Endothelial cell of umbilical vein (primary cell): ENCODE measurements around the gene KCNJ16. TPM values are rescaled to one million over a fixed set of nuclear protein-coding genes. Genes with fewer than 3 reads are reported as not detected.

Experiments used
- BruUV-seq: library from RNA; stranded (reverse); fragments of 400-500 nt; replicated peaks from 2 replicates; lab custom pipeline; 2021; lab: Mats Ljungman, UMichigan
- CTCF ChIA-PET: fragments of 300-600, 350-600 bp; sonication (Branson Sonifier 250); formaldehyde crosslinking; loops from one replicate; lab custom pipeline; 2021; ENCODE audit warnings: antibody characterized with exemption, inconsistent platforms; lab: Charles Lee
- POLR2A ChIA-PET: fragments of 300-600, 350-600 bp; sonication (Branson Sonifier 250); formaldehyde crosslinking; loops from one replicate; lab custom pipeline; 2021; ENCODE audit warnings: antibody characterized with exemption, inconsistent platforms; lab: Charles Lee
- DNase-seq: peaks from one replicate; pipeline ENCODE4 v3.0.0-alpha.2; 2011; ENCODE audit warnings: low read depth, low spot score
- FAIRE-seq: peaks from 2 replicates; lab custom pipeline; 2011; peaks lifted over from hg19 to GRCh38; lab: Jason Lieb, UNC
- H2AFZ ChIP-seq: 2 replicates; pipeline ENCODE4 v1.6.0; 2012; ENCODE audit warnings: low read depth, low read length, control low read depth, inconsistent platforms
- H3K27ac ChIP-seq: 2 replicates; pipeline ENCODE4 v1.5.1; 2011; ENCODE audit warnings: low read depth, mild to moderate bottlenecking, control low read depth, low read length, moderate library complexity; ENCODE audit not compliant: insufficient read depth
- H3K27me3 ChIP-seq, 2 experiments: 2 replicates each; pipeline versions ENCODE4 v1.6.0 to v1.6.1; 2011; ENCODE audit warnings: low read length in 2 of 2, mixed read lengths in 1 of 2; ENCODE audit not compliant: control insufficient read depth in 2 of 2, insufficient read depth in 2 of 2
- H3K36me3 ChIP-seq, 2 experiments: 2 replicates in 1 of 2; 3 replicates in 1 of 2; pipeline ENCODE4 v1.5.1; 2011; ENCODE audit warnings: low read length in 2 of 2, mild to moderate bottlenecking in 1 of 2, moderate library complexity in 1 of 2; ENCODE audit not compliant: control insufficient read depth in 2 of 2, insufficient read depth in 2 of 2; ENCODE audit errors: extremely low read depth in 1 of 2
- H3K4me1 ChIP-seq: 3 replicates; pipeline ENCODE4 v1.5.1; 2011; ENCODE audit warnings: mild to moderate bottlenecking, low read length; ENCODE audit not compliant: control insufficient read depth, insufficient read depth; ENCODE audit errors: extremely low read depth
- H3K4me2 ChIP-seq: 2 replicates; pipeline ENCODE4 v1.6.1; 2011; ENCODE audit warnings: low read length, control low read depth, mixed read lengths; ENCODE audit not compliant: insufficient read depth
- H3K4me3 ChIP-seq, 3 experiments: fragments of 200-600 bp in 1 of 3; sonication (generic), shearing (Covaris generic) in 1 of 3; replicated peaks in 1 of 3; 2 replicates each; pipeline ENCODE4 v1.5.1; 2011 to 2016; ENCODE audit warnings: control low read depth in 3 of 3, low read length in 3 of 3, mild to moderate bottlenecking in 2 of 3, inconsistent platforms in 1 of 3, low read depth in 1 of 3, moderate library complexity in 1 of 3; ENCODE audit not compliant: insufficient read depth in 1 of 3
- H3K79me2 ChIP-seq: 2 replicates; pipeline ENCODE4 v1.6.0; 2012; ENCODE audit warnings: low read length, inconsistent platforms; ENCODE audit not compliant: control insufficient read depth, insufficient read depth
- H3K9ac ChIP-seq: replicated peaks from 2 replicates; pipeline ENCODE3; 2011; ENCODE audit warnings: low read length, control low read depth; ENCODE audit not compliant: insufficient read depth; ENCODE audit errors: extremely low read depth
- H3K9me1 ChIP-seq: replicated peaks from 3 replicates; pipeline ENCODE4 v1.6.0; 2011; ENCODE audit warnings: mild to moderate bottlenecking, low read length; ENCODE audit not compliant: control insufficient read depth, insufficient read depth; ENCODE audit errors: extremely low read depth
- H3K9me3 ChIP-seq: replicated peaks from 2 replicates; pipeline ENCODE4 v1.5.1; 2012; ENCODE audit warnings: low read length, inconsistent platforms; ENCODE audit not compliant: control insufficient read depth, insufficient read depth
- H4K20me1 ChIP-seq: replicated peaks from 2 replicates; pipeline ENCODE3; 2011; ENCODE audit warnings: mild to moderate bottlenecking, low read length; ENCODE audit not compliant: control insufficient read depth, insufficient read depth; ENCODE audit errors: extremely low read depth
- CTCF ChIP-seq, 2 donors: IDR thresholded peaks; 1 replicate in 1 of 2; 2 replicates in 1 of 2; pipeline ENCODE4 v1.5.1; 2011; ENCODE audit warnings: low read length in 2 of 2, mild to moderate bottlenecking in 2 of 2, moderate library complexity in 2 of 2, control low read depth in 1 of 2, inconsistent platforms in 1 of 2, low read depth in 1 of 2; ENCODE audit not compliant: insufficient read depth in 1 of 2; ENCODE audit errors: extremely low read depth in 1 of 2
- EZH2 ChIP-seq: IDR thresholded peaks from 2 replicates; pipeline ENCODE4 v1.6.1; 2012; ENCODE audit warnings: borderline replicate concordance, low read depth, mild to moderate bottlenecking, moderate library complexity, low read length, inconsistent platforms; ENCODE audit not compliant: severe bottlenecking
- FOS ChIP-seq: IDR thresholded peaks from 2 replicates; pipeline ENCODE4 v1.6.1; 2011; ENCODE audit warnings: mild to moderate bottlenecking, low read length, moderate library complexity, borderline replicate concordance; ENCODE audit not compliant: insufficient read depth
- GATA2 ChIP-seq: IDR thresholded peaks from 2 replicates; pipeline ENCODE4 v1.7.0; 2011; ENCODE audit warnings: low read depth, mild to moderate bottlenecking, moderate library complexity, mixed read lengths, low read length; ENCODE audit not compliant: insufficient read length, insufficient read depth
- JUN ChIP-seq: IDR thresholded peaks from 2 replicates; pipeline ENCODE4 v1.6.1; 2011; ENCODE audit warnings: borderline replicate concordance, low read depth; ENCODE audit not compliant: insufficient read length, insufficient read depth
- MAX ChIP-seq: IDR thresholded peaks from 2 replicates; pipeline ENCODE4 v1.6.1; 2011; ENCODE audit not compliant: insufficient read depth, insufficient read length
- MYC ChIP-seq: IDR thresholded peaks from one replicate; pipeline ENCODE4 v1.6.1; 2011; ENCODE audit warnings: mild to moderate bottlenecking, low read depth, low read length
- POLR2A ChIP-seq: IDR thresholded peaks from 2 replicates; pipeline ENCODE4 v1.6.1; 2012; ENCODE audit warnings: low read depth, mild to moderate bottlenecking, control low read depth, low read length
- POLR2AphosphoS5 ChIP-seq: IDR thresholded peaks from 2 replicates; pipeline ENCODE4 v1.6.1; 2012; ENCODE audit warnings: low read depth, mild to moderate bottlenecking, control low read depth, low read length, moderate library complexity; ENCODE audit not compliant: insufficient read depth
- dilution Hi-C: fragments of 300-500 bp; cut with MboI; formaldehyde crosslinking; loops from one replicate; pipeline ENCODE4 v1.15.0; 2019; ENCODE audit warnings: low sequenced_read_pairs; ENCODE audit not compliant: extremely low pct_ligation_motif_present
- intact Hi-C: fragments of 100-400 bp; cut with micrococcal nuclease; formaldehyde crosslinking; loops from one replicate; pipeline ENCODE4 v1.10.0; 2022
- polyA plus RNA-seq, 4 experiments: library from polyadenylated mRNA; depleted of rRNA in 3 of 4; stranded (reverse) in 3 of 4; unstranded in 1 of 4; fragments of >200 nt; gene quantifications; 2 replicates each; pipeline versions ENCODE4 v1.2.1 to v1.2.3, GENCODE V29; 2011 to 2012; ENCODE audit warnings: missing spikeins in 1 of 4
- total RNA-seq: library from RNA; stranded (reverse); gene quantifications from 2 replicates; pipeline ENCODE4 v1.2.3, GENCODE V29; 2021

KCNJ16 gene
- total and polyA plus RNA-seq, 2 donors (not counting 3 experiments of a cell fraction or from before 2014, with no cell fraction given) = 0.07 TPM; not detected in 1

GRCh38 chr17:70159980-70160379 is 85.0 kb downstream of the KCNJ16 start:
- no TSS peak for BruUV-seq
- peaks cover 44% of the 10 kb centered on the region for H3K4me1 ChIP-seq
- no peaks in the 10 kb centered on the region for H3K9me1 ChIP-seq
- no peaks in the 10 kb centered on the region for H3K79me2 ChIP-seq
- H3K9ac ChIP-seq = peak overlapping the region; percentile 99
- DNase-seq (peak; percentile 81), FAIRE-seq (no peak)
- no peaks in the 10 kb centered on the region for H4K20me1 ChIP-seq
- no peaks in the 10 kb centered on the region for H3K36me3 ChIP-seq
- ChIA-PET CTCF (interaction anchor here (0.6 to 3.9 kb wide), 16 partner anchors 8 to 693 kb away, joined by 3 to 37 read pairs (median 4); partner anchors contain the start of gene KCNJ2), POLR2A (interaction anchor here (0.9 to 2.1 kb wide), 5 partner anchors 9 to 286 kb away, joined by 3 to 10 read pairs (median 4); no protein-coding TSS in a partner anchor)
- H3K27me3 ChIP-seq = no peaks in the 10 kb centered on the region
- intact Hi-C loops (loop anchor here (2.0 kb wide), 1 partner anchor 561 kb away; no protein-coding TSS in a partner anchor), dilution Hi-C loops (no loop called here)
- H3K27ac ChIP-seq = peak overlapping the region; percentile 100
- H2AFZ ChIP-seq = no peak overlapping the region
- peak overlapping the region in 2 of 3 experiments; percentile 1 to 77 for H3K4me3 ChIP-seq
- TF ChIP-seq POLR2A (no peak), JUN (peak; percentile 76), FOS (peak; percentile 79), MYC (no peak), POLR2AphosphoS5 (peak; percentile 25), EZH2 (no peak), MAX (no peak), CTCF (IDR thresholded peaks at IDR 0.05; ENCODE audit: extremely low read depth in 1 of 2, insufficient read depth in 1 of 2, low read depth in 1 of 2, low read length in 2 of 2) (no peak), GATA2 (peak; percentile 91)
- no peaks in the 10 kb centered on the region for H3K9me3 ChIP-seq
- peak overlapping the region; percentile 97 for H3K4me2 ChIP-seq
